ENCODE results near the gene MYF6.

The MYF6 gene

DNA sequence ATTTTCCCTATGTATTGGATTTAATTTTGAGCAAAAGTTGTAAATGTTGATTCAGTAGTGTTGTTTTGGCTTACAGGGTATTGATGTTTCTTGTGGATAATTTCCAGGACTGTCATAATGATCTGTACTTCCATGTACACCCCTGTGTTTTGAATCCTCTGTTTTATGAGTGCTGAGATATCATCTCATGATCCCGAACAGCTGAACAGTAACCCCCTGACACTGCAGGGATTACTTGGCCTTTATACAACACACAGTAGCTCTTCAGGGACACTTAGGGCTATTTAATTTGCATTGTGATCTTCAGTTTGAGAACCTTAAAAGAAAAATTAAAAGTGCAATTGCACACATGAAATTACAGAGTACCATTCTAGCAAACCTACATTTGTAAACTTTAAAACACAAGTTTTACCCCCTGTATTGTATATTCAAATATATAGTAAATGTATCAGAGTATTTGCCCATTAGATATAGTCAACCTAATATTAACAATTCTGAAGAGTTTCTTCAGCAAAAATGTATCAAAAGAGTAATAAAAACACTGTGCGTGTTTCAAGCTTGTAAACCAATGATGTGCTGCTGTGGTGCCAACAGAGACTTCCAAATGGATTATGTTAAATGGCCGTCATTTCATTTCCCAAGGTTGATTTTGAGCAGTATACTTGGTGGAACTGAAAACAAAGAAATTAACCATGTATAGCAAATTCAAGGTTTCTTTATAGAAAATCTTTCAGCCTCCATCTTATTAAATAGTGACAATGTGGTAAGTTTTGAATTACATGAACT is 27.9 kb upstream of the MYF6 start:
- H3K4me3 ChIP-seq (ENCODE audit: low read depth, low read length) = no peak overlapping the region
- TF ChIP-seq, protein P1, sequence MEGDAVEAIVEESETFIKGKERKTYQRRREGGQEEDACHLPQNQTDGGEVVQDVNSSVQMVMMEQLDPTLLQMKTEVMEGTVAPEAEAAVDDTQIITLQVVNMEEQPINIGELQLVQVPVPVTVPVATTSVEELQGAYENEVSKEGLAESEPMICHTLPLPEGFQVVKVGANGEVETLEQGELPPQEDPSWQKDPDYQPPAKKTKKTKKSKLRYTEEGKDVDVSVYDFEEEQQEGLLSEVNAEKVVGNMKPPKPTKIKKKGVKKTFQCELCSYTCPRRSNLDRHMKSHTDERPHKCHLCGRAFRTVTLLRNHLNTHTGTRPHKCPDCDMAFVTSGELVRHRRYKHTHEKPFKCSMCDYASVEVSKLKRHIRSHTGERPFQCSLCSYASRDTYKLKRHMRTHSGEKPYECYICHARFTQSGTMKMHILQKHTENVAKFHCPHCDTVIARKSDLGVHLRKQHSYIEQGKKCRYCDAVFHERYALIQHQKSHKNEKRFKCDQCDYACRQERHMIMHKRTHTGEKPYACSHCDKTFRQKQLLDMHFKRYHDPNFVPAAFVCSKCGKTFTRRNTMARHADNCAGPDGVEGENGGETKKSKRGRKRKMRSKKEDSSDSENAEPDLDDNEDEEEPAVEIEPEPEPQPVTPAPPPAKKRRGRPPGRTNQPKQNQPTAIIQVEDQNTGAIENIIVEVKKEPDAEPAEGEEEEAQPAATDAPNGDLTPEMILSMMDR (IDR thresholded peaks at IDR 0.05; ENCODE audit: borderline replicate concordance, insufficient read depth, low read depth, low read length) = no peak

DNA sequence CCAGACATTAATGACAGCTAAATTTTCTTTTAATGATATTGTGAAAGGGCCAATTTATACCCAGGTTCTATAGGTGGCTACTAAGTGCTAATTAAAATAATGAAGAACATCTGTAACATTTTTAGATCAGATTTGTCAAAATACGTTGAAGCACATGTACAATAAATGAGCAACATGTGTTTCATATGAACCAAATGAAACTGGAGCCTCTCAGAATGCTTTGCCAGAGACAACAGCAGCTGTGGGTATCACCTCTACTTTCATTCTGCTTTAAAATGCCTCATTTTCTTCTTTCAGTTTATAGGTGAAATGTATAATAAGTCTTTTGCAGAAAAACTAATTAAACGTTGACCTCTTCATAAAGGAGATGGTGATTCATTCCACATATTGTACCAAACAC is 26.1 kb upstream of the MYF6 start:
- TF ChIP-seq, protein P1 (IDR thresholded peaks at IDR 0.05; ENCODE audit: borderline replicate concordance, insufficient read depth, low read depth, low read length) = no peak
- no peak overlapping the region for H3K4me3 ChIP-seq (ENCODE audit: low read depth, low read length)

DNA sequence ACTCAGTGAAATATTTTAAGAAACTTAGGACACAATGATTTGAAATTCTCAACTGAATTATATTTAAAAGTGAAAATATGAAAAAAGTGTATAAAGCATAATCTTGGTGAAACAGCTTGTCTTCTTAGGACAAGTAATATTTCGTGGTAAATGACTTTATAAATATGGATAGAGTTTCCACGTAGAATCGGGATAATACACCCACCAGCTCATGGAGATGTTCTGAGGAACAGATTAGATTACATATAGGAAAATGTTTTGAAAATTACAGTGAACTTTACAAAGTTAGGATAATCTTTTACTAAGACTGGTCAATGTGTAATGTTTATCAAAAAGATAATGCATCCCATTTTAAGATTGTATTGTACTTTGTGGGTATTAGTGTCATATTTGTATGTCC is 25.6 kb upstream of the MYF6 start:
- TF ChIP-seq, protein P1 (IDR thresholded peaks at IDR 0.05; ENCODE audit: borderline replicate concordance, insufficient read depth, low read depth, low read length) = no peak
- no peak overlapping the region for H3K4me3 ChIP-seq (ENCODE audit: low read depth, low read length)

DNA sequence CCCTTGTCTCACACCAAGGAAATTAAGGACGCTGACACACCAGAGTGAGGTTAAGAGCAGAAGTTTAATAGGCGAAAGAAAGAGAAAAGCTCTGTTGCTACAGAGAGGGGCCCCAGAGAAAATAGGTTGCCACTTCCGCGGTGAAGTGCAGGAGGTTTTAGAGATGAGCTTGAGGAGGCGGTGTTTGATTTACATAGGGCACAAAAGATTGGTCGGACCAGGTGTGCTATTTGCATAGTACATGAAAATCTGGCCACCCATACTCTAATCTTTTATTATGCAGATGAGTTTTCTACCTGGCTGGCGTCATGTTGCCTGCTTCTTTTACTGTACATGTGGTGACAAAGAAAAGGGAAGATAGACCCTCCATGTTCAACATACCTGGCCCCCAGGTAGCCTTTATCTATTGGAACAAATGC is 23.3 kb upstream of the MYF6 start:
- TF ChIP-seq, protein P1 (IDR thresholded peaks at IDR 0.05; ENCODE audit: borderline replicate concordance, insufficient read depth, low read depth, low read length) = no peak
- H3K4me3 ChIP-seq (ENCODE audit: low read depth, low read length) = no peak overlapping the region

DNA sequence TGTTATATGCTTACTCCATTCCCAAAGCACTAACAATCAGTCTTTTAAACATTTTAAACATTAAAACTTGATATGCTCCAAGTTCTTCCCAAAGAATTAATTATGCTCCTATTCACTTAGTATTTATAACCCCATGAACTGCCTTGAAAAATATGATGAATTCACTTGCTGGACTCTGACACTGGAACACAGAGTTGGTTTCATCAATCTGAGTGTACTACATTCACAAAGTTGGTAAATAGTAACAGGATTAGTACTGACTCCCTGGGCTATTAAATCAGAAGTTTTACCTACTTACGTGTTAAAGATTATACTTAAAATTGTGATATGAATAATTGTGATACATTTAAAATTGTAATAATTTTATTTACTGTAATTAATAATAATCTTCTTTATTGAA is 17.3 kb upstream of the MYF6 start:
- TF ChIP-seq, protein P1 (IDR thresholded peaks at IDR 0.05; ENCODE audit: borderline replicate concordance, insufficient read depth, low read depth, low read length) = no peak
- no peak overlapping the region for H3K4me3 ChIP-seq (ENCODE audit: low read depth, low read length)

DNA sequence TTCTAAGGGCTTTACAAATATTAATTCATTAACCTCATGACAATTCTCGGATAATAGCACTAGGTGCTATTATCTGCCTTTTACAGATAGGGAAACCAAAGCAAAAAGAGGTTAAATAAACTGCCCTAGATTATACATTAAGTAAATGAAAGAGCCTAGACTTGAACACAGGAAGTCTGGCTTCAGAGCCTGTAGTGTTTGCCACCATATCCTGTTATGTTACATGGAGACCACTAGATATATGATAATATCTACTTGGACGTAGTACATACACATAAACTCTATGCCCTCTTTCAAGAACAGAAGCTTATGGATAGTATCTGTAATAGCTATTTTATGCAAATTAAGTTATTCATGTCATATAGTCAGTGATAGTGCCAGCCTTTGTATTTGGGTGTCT is 16.9 kb upstream of the MYF6 start:
- TF ChIP-seq, protein P1 (IDR thresholded peaks at IDR 0.05; ENCODE audit: borderline replicate concordance, insufficient read depth, low read depth, low read length) = no peak
- H3K4me3 ChIP-seq (ENCODE audit: low read depth, low read length) = no peak overlapping the region

DNA sequence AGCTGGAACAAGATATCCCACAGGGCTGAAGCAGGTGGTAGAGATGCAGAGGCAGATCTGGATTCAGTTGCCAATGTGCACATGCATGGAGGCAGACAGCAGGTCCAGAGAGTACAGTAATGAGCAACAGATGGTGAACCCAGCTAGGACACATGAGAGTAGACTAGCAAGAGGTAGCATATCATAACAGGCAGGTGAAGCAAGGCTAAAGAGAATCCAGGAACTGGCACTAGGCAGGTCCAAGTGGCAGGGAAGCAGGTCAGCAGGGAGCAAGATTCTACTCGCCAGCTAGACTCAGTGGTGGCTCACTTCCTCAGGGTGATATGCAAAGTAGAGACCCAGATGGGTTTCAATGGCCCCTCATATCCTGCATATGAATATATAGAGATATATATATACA is 15.3 kb upstream of the MYF6 start:
- TF ChIP-seq, protein P1 (IDR thresholded peaks at IDR 0.05; ENCODE audit: borderline replicate concordance, insufficient read depth, low read depth, low read length) = no peak
- H3K4me3 ChIP-seq (ENCODE audit: low read depth, low read length) = no peak overlapping the region

All from GM12875 (cell line).